Measurements from ENCODE around the gene ELOVL2. TPM values are rescaled to one million over a fixed set of nuclear protein-coding genes. Genes with fewer than 3 reads are reported as not detected.

The ELOVL2 gene
- total RNA-seq, 1 donor from 2014 or later, result 0.25 TPM

DNA sequence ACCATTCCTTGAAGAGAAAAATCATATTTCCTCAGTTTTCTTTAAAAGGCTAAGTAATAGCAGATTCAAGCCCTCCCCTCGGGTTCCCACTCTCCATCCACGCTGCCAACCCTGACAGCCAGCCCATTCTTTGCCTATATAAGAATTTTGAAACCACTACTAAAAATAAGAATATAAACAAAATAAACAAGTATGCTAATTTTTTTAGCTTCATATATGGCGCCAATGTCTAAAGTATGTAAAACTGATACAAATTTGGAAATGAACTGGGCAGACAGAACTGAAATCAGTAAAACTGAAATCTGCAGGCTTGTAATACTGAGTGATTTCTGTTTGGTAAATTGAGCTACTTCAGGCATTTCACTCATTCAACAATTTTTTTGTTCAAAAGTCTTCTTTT lies 19.0 kb downstream of the ELOVL2 start:
- DNase-seq (ENCODE audit: extremely low spot score in 2 of 2), result no peak
- TF ChIP-seq, protein P1, sequence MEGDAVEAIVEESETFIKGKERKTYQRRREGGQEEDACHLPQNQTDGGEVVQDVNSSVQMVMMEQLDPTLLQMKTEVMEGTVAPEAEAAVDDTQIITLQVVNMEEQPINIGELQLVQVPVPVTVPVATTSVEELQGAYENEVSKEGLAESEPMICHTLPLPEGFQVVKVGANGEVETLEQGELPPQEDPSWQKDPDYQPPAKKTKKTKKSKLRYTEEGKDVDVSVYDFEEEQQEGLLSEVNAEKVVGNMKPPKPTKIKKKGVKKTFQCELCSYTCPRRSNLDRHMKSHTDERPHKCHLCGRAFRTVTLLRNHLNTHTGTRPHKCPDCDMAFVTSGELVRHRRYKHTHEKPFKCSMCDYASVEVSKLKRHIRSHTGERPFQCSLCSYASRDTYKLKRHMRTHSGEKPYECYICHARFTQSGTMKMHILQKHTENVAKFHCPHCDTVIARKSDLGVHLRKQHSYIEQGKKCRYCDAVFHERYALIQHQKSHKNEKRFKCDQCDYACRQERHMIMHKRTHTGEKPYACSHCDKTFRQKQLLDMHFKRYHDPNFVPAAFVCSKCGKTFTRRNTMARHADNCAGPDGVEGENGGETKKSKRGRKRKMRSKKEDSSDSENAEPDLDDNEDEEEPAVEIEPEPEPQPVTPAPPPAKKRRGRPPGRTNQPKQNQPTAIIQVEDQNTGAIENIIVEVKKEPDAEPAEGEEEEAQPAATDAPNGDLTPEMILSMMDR (IDR thresholded peaks at IDR 0.05), result no peak
- TF ChIP-seq POLR2AphosphoS5 (IDR thresholded peaks at IDR 0.05; ENCODE audit: insufficient read depth in 1 of 2, low read depth in 1 of 2), result no peak
- no peak for TF ChIP-seq POLR2A (IDR thresholded peaks at IDR 0.05)
- Histone ChIP-seq H3K27ac (no peak overlapping the region), H3K4me1 (no peaks in the 10 kb centered on the region), H3K27me3 (no peaks in the 10 kb centered on the region), H3K9me3 (no peaks in the 10 kb centered on the region), H3K4me3 (no peak overlapping the region), H3K36me3 (no peaks in the 10 kb centered on the region)
- intact Hi-C loops (cut with DNase I), result no loop called here

DNA sequence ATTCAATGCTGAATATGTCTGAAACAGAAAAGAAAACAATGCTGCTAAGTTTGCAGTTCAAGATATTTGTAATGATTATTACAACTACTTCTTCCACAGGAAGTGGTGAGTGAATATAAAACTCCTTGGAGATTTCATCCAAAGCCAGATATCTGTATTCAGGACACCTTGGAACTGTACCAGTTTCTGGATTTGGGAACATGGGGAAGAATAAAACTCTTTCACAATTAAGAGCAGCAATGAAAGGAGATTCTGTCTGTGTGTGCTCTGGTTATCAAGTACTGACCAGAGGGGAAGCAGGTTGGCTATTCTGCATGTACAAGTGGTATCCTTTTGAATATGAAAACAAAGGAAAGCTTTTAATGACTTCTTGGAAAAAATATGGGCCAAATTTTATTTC lies 21.1 kb downstream of the ELOVL2 start:
- TF ChIP-seq, protein P1 (IDR thresholded peaks at IDR 0.05), result no peak
- TF ChIP-seq POLR2A (IDR thresholded peaks at IDR 0.05) (no peak), POLR2AphosphoS5 (IDR thresholded peaks at IDR 0.05; ENCODE audit: insufficient read depth in 1 of 2, low read depth in 1 of 2) (no peak)
- Histone ChIP-seq H3K27ac (no peak overlapping the region), H3K27me3 (no peaks in the 10 kb centered on the region), H3K9me3 (no peaks in the 10 kb centered on the region), H3K4me3 (no peak overlapping the region), H3K4me1 (no peaks in the 10 kb centered on the region), H3K36me3 (no peaks in the 10 kb centered on the region)
- DNase-seq (ENCODE audit: extremely low spot score in 2 of 2), result no peak
- intact Hi-C loops (cut with DNase I), result no loop called here

- H3K4me1 ChIP-seq, result no peaks in the 10 kb centered on the region
- no peaks in the 10 kb centered on the region for H3K36me3 ChIP-seq
- intact Hi-C loops (cut with DNase I), result no loop called here
These were observed 22.4 kb downstream of the ELOVL2 start for GRCh38 chr6:11021714-11022113.

DNA sequence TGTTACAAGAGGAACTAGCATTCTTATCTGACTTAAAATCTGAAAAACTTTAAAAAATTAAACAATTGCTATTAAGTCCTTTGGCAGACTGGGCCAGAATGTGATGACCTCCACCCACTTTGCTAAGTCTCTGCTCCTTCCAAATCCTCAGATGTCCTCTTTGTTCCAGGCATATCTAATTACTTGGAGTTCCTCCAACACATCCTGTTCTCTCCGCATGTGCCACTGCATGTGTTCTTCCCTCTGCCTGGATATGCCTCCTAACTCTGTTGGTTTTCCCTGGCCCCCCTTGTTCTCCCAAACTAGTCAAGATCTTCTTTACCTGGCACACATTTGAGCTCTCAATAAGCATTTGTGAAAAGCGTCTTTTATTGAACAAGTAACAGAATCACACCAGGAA lies 23.1 kb downstream of the ELOVL2 start:
- no peaks in the 10 kb centered on the region for H3K36me3 ChIP-seq
- TF ChIP-seq POLR2A (IDR thresholded peaks at IDR 0.05) (no peak), POLR2AphosphoS5 (IDR thresholded peaks at IDR 0.05; ENCODE audit: insufficient read depth in 1 of 2, low read depth in 1 of 2) (no peak)
- TF ChIP-seq, protein P1 (IDR thresholded peaks at IDR 0.05), result no peak
- no peaks in the 10 kb centered on the region for H3K9me3 ChIP-seq
- DNase-seq (ENCODE audit: extremely low spot score in 2 of 2), result no peak
- H3K27ac ChIP-seq, result no peak overlapping the region
- intact Hi-C loops (cut with DNase I), result no loop called here
- H3K4me1 ChIP-seq, result no peaks in the 10 kb centered on the region
- no peak overlapping the region for H3K4me3 ChIP-seq
- no peaks in the 10 kb centered on the region for H3K27me3 ChIP-seq

More at GRCh38 chr6:11021714-11022113, 22.4 kb downstream of the ELOVL2 start:
- Histone ChIP-seq H3K9me3 (no peaks in the 10 kb centered on the region), H3K27me3 (no peaks in the 10 kb centered on the region), H3K4me3 (no peak overlapping the region), H3K27ac (no peak overlapping the region)
- no peak for DNase-seq (ENCODE audit: extremely low spot score in 2 of 2)
- TF ChIP-seq, protein P1 (IDR thresholded peaks at IDR 0.05), result no peak
- no peak for TF ChIP-seq POLR2A (IDR thresholded peaks at IDR 0.05)
- TF ChIP-seq POLR2AphosphoS5 (IDR thresholded peaks at IDR 0.05; ENCODE audit: insufficient read depth in 1 of 2, low read depth in 1 of 2), result no peak

DNA sequence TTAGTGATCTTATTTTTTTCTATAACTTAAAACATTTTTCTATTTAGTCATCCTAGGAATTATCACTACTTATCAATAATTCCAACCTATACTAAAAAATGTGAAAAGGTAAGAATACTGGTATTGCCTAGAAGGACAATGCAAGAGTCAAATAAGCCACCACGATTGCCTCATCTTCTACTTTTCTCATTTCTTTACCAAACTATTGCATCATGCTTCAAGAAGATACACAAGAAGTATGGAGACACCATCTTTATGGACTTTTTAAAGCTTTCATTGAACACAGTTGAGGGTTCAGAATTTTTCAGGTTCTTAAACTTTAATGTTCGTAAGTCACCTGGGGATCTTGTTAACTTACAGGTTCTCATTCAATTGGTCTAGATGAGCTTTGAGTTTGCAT lies 25.9 kb downstream of the ELOVL2 start:
- TF ChIP-seq POLR2AphosphoS5 (IDR thresholded peaks at IDR 0.05; ENCODE audit: insufficient read depth in 1 of 2, low read depth in 1 of 2) (no peak), POLR2A (IDR thresholded peaks at IDR 0.05) (no peak)
- TF ChIP-seq, protein P1 (IDR thresholded peaks at IDR 0.05), result no peak
- Histone ChIP-seq H3K4me3 (no peak overlapping the region), H3K9me3 (no peaks in the 10 kb centered on the region), H3K27me3 (no peaks in the 10 kb centered on the region), H3K4me1 (no peaks in the 10 kb centered on the region), H3K27ac (no peak overlapping the region), H3K36me3 (no peaks in the 10 kb centered on the region)
- DNase-seq (ENCODE audit: extremely low spot score in 2 of 2), result no peak
- intact Hi-C loops (cut with DNase I), result no loop called here

Measured in vagina (tissue), 2 donors.